GM12878 (cell line): Measurements from ENCODE around the gene OSBPL5. TPM values are rescaled to one million over a fixed set of nuclear protein-coding genes. Genes with fewer than 3 reads are reported as not detected.

ENCODE experiments used
- ATAC-seq: fragments of 200-7000 bp; cut with Tn5 transposase; 3 replicates; pipeline ENCODE4 v1.9.1; 2020; ENCODE audit warnings: mild to moderate bottlenecking, moderate library complexity
- BruUV-seq: library from RNA; stranded (reverse); fragments of 400-500 nt; replicated peaks from 2 replicates; lab custom pipeline; 2021; lab: Mats Ljungman, UMichigan
- CTCF ChIA-PET: fragments of 300-600 bp; sonication (Branson Sonifier 250); formaldehyde crosslinking; extraction: SDS; loops from one replicate; lab custom pipeline; 2021; ENCODE audit warnings: inconsistent platforms; lab: Yijun Ruan, JAX
- POLR2A ChIA-PET: fragments of 350-600 bp; formaldehyde crosslinking; extraction: SDS; loops from one replicate; lab custom pipeline; 2021; ENCODE audit warnings: inconsistent platforms; lab: Charles Lee
- RAD21 ChIA-PET: fragments of 300-600 bp; sonication (Branson Sonifier 250); formaldehyde crosslinking; loops from one replicate; lab custom pipeline; 2023; ENCODE audit warnings: antibody characterized with exemption; ENCODE audit not compliant: unreplicated experiment; lab: Charles Lee
- SMC1A ChIA-PET: fragments of 300-600 bp; sonication (Branson Sonifier 250); formaldehyde crosslinking; loops from one replicate; lab custom pipeline; 2023; ENCODE audit not compliant: unreplicated experiment, uncharacterized antibody; lab: Charles Lee
- DNase-seq: peaks from one replicate; pipeline ENCODE4 v3.0.0-alpha.2; 2011; ENCODE audit warnings: low read depth, low spot score
- FAIRE-seq: peaks from 3 replicates; lab custom pipeline; 2011; peaks lifted over from hg19 to GRCh38; lab: Jason Lieb, UNC
- H2AFZ ChIP-seq: 2 replicates; pipeline ENCODE4 v1.6.0; 2011; ENCODE audit warnings: low read depth, low read length, control low read depth; ENCODE audit not compliant: control insufficient read depth
- H3K27ac ChIP-seq: 2 replicates; pipeline ENCODE4 v1.5.1; 2011; ENCODE audit warnings: control low read depth; ENCODE audit not compliant: control insufficient read depth, insufficient read depth
- H3K27me3 ChIP-seq, 2 experiments: replicated peaks in 1 of 2; 2 replicates each; pipeline versions ENCODE4 v1.6.0 to v1.6.1; 2011; ENCODE audit warnings: low read length in 1 of 2; ENCODE audit not compliant: control insufficient read depth in 2 of 2, insufficient read depth in 2 of 2
- H3K36me3 ChIP-seq, 2 experiments: 2 replicates each; pipeline ENCODE4 v1.5.1; 2011; ENCODE audit warnings: low read length in 1 of 2; ENCODE audit not compliant: control insufficient read depth in 2 of 2, insufficient read depth in 2 of 2
- H3K4me1 ChIP-seq: 2 replicates; pipeline ENCODE4 v1.6.1; 2011; ENCODE audit warnings: mild to moderate bottlenecking, low read length, moderate library complexity, mixed read lengths; ENCODE audit not compliant: control insufficient read depth, insufficient read depth
- H3K4me2 ChIP-seq: 2 replicates; pipeline ENCODE4 v1.6.0; 2011; ENCODE audit warnings: control low read depth; ENCODE audit not compliant: control insufficient read depth, insufficient read depth
- H3K4me3 ChIP-seq: fragments of 200-600 bp; sonication (generic); 2 replicates; pipeline ENCODE4 v1.5.1; 2016
- H3K79me2 ChIP-seq: 2 replicates; pipeline ENCODE4 v1.6.0; 2011; ENCODE audit warnings: low read length; ENCODE audit not compliant: control insufficient read depth, insufficient read depth
- H3K9ac ChIP-seq: 2 replicates; pipeline ENCODE4 v1.8.0; 2011; ENCODE audit warnings: low read length, control low read depth, mixed read lengths; ENCODE audit not compliant: control insufficient read depth, insufficient read depth
- H3K9me3 ChIP-seq: replicated peaks from 3 replicates; pipeline ENCODE4 v1.5.1; 2011; ENCODE audit warnings: mild to moderate bottlenecking, low read length; ENCODE audit not compliant: control insufficient read depth, insufficient read depth
- H4K20me1 ChIP-seq: 2 replicates; pipeline ENCODE4 v1.6.0; 2011; ENCODE audit not compliant: control insufficient read depth, insufficient read depth
- ASH2L ChIP-seq: fragments of 300-600, 200-600 bp; sonication (generic); IDR thresholded peaks from 2 replicates; pipeline ENCODE4 v1.6.1; 2017; ENCODE audit warnings: low read depth, mild to moderate bottlenecking, borderline replicate concordance
- HDAC2 ChIP-seq: fragments of 200-600 bp; sonication (generic); IDR thresholded peaks from 2 replicates; pipeline ENCODE4 v1.6.1; 2017
- IKZF1 ChIP-seq: fragments of 450-650 bp; conservative IDR thresholded peaks from 2 replicates; pipeline ENCODE4 v1.6.1; 2017; ENCODE audit warnings: antibody characterized with exemption, mild to moderate bottlenecking
- IKZF2 ChIP-seq, 2 experiments: fragments of 450-650 bp; IDR thresholded peaks; 2 replicates each; pipeline ENCODE4 v1.6.1; 2017; ENCODE audit warnings: mild to moderate bottlenecking in 2 of 2, moderate library complexity in 2 of 2
- NR2C2 ChIP-seq: IDR thresholded peaks from 2 replicates; pipeline ENCODE4 v1.6.1; 2011; ENCODE audit warnings: borderline replicate concordance, low read depth; ENCODE audit not compliant: control insufficient read depth, insufficient read length
- PKNOX1 ChIP-seq: fragments of 450-650 bp; IDR thresholded peaks from 2 replicates; pipeline ENCODE4 v1.6.1; 2016; ENCODE audit warnings: mild to moderate bottlenecking
- POLR2AphosphoS2 ChIP-seq: IDR thresholded peaks from 2 replicates; pipeline ENCODE4 v1.6.1; 2011; ENCODE audit warnings: low read depth, mild to moderate bottlenecking, low read length, improper control_type of control experiment, moderate library complexity
- PRDM15 ChIP-seq: fragments of 450-650 bp; formaldehyde crosslinking; IDR thresholded peaks from 2 replicates; pipeline ENCODE4 v1.4.0; 2020; ENCODE audit warnings: mild to moderate bottlenecking, moderate library complexity
- SUZ12 ChIP-seq: fragments of 200-600 bp; sonication (generic); IDR thresholded peaks from one replicate; pipeline ENCODE4 v1.6.1; 2018; ENCODE audit warnings: antibody characterized with exemption, mild to moderate bottlenecking; ENCODE audit not compliant: unreplicated experiment
- ZNF687 ChIP-seq: fragments of 450-650 bp; IDR thresholded peaks from 2 replicates; pipeline ENCODE4 v1.6.1; 2017; ENCODE audit warnings: mild to moderate bottlenecking, moderate library complexity
- WGBS: methylation state at CpG from one replicate; pipeline ENCODE4 v1.1.6; 2016; ENCODE audit warnings: low lambda C conversion rate; ENCODE audit not compliant: insufficient replicate concordance, insufficient coverage; ENCODE audit errors: missing lambda C conversion rate; 5-methylcytosine and 5-hydroxymethylcytosine counted together
- in situ Hi-C: fragments of 300-500 bp; cut with MboI; formaldehyde crosslinking; loops from 9 replicates; pipeline ENCODE4 v1.14.3; 2018; ENCODE audit warnings: mixed read lengths
- intact Hi-C: fragments of 100-400 bp; cut with micrococcal nuclease; formaldehyde crosslinking; loops from one replicate; pipeline ENCODE4 v1.14.2; 2022; ENCODE audit not compliant: unreplicated experiment
- polyA plus RNA-seq, 11 experiments: library from polyadenylated mRNA; depleted of rRNA in 4 of 11; unstranded in 6 of 11; stranded (reverse) in 5 of 11; fragments of >200 nt; fragmentation: Nextera tagmentation in 4 of 11; fragmentation: Illumina TruSeq in 1 of 11; extraction: Ambion mirVana in 4 of 11; extraction: Trizol in 1 of 11; gene quantifications; 1 replicate in 1 of 11; 2 replicates in 10 of 11; pipeline versions ENCODE4 v1.2.1 to v1.2.3, GENCODE V29; 2011 to 2016; ENCODE audit warnings: inconsistent platforms in 2 of 11, missing spikeins in 2 of 11, low read depth in 1 of 11
- total RNA-seq, 4 experiments: library from RNA; depleted of rRNA in 3 of 4; stranded (reverse); fragments of >200 nt in 3 of 4; fragmentation: Illumina TruSeq in 1 of 4; extraction: Trizol in 1 of 4; gene quantifications; 2 replicates each; pipeline versions ENCODE4 v1.2.1 to v1.2.3, GENCODE V29; 2013 to 2021
- TF ChIP-seq, protein P1 (sequence below): IDR thresholded peaks from 2 replicates; pipeline ENCODE4 v1.6.1; 2011; ENCODE audit warnings: borderline replicate concordance, low read depth, mild to moderate bottlenecking, moderate library complexity, low read length; ENCODE audit not compliant: insufficient read depth, poor library complexity, severe bottlenecking

OSBPL5 gene
- total and polyA plus RNA-seq, 10 of the 15 experiments (the other 5 are each of a cell fraction or from before 2014, with no cell fraction given) = not detected

DNA sequence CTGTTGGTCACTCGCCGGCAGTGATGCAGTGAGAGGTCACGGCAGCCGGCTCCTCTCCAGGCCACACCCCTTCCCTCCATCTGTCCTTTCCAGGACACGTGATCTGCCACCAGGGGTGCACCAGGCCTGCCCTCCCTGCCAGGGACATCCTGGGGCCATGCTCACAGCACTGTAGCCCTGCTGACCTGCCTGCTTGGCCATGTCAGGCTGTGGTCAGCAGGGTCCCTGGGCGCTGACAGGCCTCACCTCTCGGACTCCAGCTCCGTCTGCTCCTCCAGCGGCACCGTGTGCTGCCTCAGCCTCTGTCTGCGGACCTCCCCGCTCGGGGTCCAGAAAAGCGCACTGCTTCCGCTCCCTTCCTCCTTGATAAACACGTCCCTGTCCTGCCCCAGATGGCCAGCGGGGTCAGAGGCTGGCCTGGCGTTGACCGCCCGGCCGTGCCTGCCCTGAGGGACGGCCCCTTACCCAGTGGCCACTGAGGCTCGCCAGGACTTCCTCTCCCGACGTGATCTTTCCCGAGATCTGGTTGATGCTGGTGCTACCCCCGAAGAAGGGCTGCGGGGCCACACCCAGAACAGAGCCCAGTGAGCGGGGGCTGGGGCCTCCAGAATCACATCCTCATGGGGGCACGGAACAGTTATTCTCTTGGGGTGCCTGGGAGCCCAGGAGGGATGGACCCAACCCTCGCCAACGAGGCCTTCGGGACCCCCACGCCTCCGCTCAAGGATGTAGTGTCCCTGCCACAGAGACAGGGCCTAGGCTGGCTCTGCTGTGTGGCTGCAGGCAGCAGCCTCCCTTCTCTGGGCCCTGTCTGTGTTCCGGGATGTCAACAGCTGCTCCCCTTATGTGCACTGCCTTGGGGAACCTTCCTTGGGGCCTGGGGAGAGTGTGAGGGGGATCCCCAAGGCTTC lies 71.6 kb downstream of the OSBPL5 start:
- H3K27me3 ChIP-seq = no peaks in the 10 kb centered on the region
- H3K4me1 ChIP-seq = no peaks in the 10 kb centered on the region
- FAIRE-seq = no peak
- no peak overlapping the region for H3K9ac ChIP-seq
- in situ Hi-C loops (loop anchor here (5.0 kb wide), 2 partner anchors 51 to 561 kb away; no protein-coding TSS in a partner anchor), intact Hi-C loops (loop anchor here (5.0 to 10.0 kb wide), 4 partner anchors 41 to 561 kb away; no protein-coding TSS in a partner anchor)
- ChIA-PET RAD21 (interaction anchor here (1.0 kb wide), 1 partner anchor 56 kb away, joined by 3 read pairs; no protein-coding TSS in a partner anchor), POLR2A (no interaction called here), SMC1A (interaction anchor here (6.2 kb wide), 1 partner anchor 56 kb away, joined by 47 read pairs; no protein-coding TSS in a partner anchor), CTCF (interaction anchor here (0.9 to 5.8 kb wide), 5 partner anchors 43 to 103 kb away, joined by 3 to 143 read pairs (median 7); no protein-coding TSS in a partner anchor)
- no peak overlapping the region for H3K27ac ChIP-seq
- WGBS = 42% methylated on average over 36 of the region's 36 CpGs
- H3K4me2 ChIP-seq = no peak overlapping the region
- no peak overlapping the region for H2AFZ ChIP-seq
- BruUV-seq = no TSS peak
- H4K20me1 ChIP-seq = no peaks in the 10 kb centered on the region
- DNase-seq = no peak
- H3K79me2 ChIP-seq = no peaks in the 10 kb centered on the region
- no peaks in the 10 kb centered on the region for H3K9me3 ChIP-seq
- H3K36me3 ChIP-seq = no peaks in the 10 kb centered on the region
- ATAC-seq = no peak
- H3K4me3 ChIP-seq = no peak overlapping the region
- TF ChIP-seq NR2C2 = no peak
- no peak for TF ChIP-seq IKZF1
- TF ChIP-seq ZNF687 = no peak
- no peak for TF ChIP-seq PRDM15 (CRISPR knock-in tag)
- no peak for TF ChIP-seq HDAC2
- no peak for TF ChIP-seq ASH2L
- no peak for TF ChIP-seq PKNOX1
- TF ChIP-seq, protein P1, sequence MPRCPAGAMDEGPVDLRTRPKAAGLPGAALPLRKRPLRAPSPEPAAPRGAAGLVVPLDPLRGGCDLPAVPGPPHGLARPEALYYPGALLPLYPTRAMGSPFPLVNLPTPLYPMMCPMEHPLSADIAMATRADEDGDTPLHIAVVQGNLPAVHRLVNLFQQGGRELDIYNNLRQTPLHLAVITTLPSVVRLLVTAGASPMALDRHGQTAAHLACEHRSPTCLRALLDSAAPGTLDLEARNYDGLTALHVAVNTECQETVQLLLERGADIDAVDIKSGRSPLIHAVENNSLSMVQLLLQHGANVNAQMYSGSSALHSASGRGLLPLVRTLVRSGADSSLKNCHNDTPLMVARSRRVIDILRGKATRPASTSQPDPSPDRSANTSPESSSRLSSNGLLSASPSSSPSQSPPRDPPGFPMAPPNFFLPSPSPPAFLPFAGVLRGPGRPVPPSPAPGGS = no peak
- no peak for TF ChIP-seq POLR2AphosphoS2
- TF ChIP-seq IKZF2 (IDR thresholded peaks at IDR 0.05) = no peak
- no peak for TF ChIP-seq SUZ12
